COLO668 (cell line): Measurements from ENCODE around the gene VDAC2.
"Not testable (repeated sequence)": the region's sequence is repeated elsewhere in the genome, so short reads cannot be mapped to it uniquely, and the experiment has no call there.

Source experiments
- DNase-seq: peaks from one replicate; lab custom pipeline; 2025; ENCODE audit not compliant: unreplicated experiment; lab: John Stamatoyannopoulos, UW

Gene VDAC2, protein sequence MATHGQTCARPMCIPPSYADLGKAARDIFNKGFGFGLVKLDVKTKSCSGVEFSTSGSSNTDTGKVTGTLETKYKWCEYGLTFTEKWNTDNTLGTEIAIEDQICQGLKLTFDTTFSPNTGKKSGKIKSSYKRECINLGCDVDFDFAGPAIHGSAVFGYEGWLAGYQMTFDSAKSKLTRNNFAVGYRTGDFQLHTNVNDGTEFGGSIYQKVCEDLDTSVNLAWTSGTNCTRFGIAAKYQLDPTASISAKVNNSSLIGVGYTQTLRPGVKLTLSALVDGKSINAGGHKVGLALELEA

DNA sequence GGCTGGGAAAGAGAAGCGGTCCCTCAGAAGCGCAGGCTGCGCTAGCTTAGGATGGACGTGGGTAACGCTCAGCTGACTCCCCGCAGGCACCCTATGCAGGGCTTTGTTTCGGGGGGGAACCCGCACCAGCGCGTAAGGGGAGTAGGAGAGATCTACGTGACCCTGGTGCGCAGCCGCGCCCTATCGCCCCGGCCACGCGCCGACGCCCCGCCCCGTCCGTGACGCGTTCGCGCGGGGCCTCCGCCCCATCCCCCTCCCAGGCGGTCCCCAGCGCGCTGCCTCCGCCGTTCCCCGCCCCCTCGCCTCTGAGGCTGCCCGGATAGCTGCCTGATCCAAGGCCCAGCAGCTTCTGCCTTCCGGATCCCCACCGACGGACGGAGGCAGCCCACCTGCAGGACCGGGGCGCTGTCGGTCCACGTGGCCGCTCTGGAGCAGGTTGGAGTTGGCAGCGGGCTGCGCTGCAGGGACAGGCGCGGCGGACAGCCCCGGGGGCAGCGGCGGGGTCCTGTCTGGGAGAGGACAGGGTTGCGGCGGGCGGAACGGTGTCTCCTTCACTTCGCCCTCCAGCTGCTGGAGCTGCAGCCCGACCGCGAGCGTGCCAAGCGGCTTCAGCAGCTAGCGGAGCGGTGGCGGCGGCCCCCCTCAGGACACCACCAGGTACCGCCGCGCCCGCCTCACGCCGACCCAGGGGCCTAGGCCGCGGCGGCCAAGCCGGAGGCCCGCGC, at the start of gene VDAC2:
TSS of gene VDAC2 (plus strand) at position 515 of the 725 bp plus-strand sequence. CDS start 363 bp downstream, outside the sequence.
- peak; percentile 90 for DNase-seq

DNA sequence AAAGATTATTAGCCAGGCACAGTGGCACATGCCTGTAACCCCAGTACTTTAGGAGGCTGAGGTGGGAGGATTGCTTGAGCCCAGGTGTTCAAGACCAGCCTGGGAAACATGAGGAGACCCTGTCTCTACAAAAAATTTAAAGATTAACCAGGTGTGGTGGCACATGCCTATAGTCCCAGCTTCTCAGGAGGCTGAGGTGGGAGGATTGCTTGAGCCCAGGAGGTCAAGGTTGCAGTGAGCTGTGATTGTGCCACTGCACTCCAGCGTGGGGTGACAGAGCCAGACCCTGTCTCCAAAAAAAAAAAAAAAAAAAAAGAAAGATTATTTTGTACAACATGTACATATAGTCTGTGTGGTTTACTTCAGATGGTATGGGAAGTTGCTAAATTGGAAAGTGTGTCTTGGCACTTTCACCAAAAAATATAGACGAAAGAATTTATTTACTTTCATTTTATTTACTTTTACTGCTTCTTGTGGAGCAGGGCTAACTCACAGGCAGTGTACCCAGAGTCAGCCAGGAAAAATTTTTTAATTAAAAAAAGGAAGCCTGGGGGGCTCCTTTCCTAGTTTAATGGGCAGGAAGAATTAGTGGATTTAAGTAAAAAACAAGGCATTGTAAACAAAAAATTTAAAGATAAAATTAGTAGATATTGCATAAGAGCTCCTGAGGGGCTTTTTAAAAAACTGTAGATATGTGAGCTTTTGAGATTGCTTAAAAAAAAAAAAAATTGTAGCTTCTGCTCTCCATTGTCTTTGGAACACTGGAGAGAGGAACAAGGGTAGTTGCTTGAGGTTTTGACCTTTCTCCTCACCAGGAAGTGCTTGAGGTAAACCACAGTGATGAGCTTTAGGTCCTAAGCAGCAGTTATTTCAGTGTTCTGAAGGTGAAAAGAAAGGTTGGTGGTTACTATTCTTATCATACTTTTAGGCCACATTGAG, 44.6 kb upstream of the VDAC2 start:
- no peak for DNase-seq

DNA sequence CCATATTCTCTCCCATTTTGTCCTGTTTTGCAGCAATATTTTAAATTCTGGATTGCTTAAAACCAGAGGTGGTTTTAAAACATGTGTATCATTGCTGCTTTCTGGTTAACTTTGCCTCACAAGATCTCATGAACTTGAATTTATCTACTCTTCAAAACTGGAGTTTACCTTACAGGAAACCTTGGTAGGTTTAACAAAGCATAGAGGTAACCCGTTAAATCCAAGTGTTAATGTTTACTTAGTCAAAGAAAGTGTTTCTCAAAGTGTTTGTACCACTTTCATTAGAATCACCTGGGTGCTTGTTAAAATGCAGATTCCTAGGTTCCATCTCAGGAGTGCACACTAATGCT, 44.0 kb upstream of the VDAC2 start:
- DNase-seq, result no peak

DNA sequence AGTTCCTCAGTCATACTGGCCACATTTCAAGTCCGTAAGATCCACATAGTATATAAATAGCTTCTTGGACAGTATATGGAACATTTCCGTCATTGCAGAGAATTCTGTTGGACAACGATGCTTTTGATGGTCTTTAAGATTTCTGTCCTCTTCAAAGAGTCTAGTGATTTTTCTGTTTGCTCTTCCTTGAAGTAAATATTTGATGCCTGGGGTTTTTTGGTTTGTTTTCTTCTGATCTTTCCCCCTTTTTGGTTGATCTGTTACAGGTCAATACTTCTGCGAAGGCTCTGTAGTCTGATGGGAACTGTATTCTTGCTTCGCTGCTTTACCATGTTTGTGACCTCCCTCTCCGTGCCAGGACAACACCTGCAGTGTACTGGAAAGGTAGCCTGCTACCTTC, 42.3 kb upstream of the VDAC2 start:
- no peak for DNase-seq

DNA sequence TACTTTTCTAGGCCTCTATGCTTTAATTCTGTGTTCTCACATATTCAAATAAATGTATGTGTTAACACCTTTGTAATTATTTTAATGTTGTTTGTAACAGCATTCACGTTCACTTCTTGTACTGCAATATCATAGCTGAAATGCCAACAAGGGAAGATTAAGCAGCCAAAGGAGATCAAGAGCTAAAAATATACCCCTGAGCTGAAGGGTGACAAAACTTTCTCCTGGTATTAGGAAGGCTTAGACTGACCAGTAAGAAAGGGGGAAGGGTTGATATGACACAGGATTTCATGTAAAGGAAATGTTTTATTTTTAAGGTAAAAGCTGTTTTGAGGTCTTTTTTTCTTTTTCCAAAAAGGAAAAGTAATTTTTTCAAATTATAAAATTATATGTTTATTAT, 40.4 kb upstream of the VDAC2 start:
- no peak for DNase-seq

DNA sequence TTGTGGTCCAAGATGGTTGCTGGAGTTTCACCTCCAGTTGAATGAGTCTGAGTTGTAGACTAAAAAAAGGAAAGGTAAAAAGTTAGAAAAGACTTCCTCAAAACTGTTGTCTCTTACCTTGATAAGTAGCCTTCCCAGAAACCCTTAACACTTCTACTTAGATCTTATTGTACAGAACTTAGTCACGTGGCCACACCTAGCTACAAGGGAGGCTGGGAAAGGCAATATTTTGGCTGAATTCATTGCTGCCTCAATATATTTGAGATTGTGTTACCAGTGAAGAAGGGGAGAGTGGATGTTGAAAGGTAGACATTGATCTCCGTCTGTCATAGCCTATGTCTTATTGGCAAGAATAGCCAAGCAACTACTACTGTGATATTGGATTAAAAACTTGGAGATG, 35.5 kb upstream of the VDAC2 start:
- no peak for DNase-seq

DNA sequence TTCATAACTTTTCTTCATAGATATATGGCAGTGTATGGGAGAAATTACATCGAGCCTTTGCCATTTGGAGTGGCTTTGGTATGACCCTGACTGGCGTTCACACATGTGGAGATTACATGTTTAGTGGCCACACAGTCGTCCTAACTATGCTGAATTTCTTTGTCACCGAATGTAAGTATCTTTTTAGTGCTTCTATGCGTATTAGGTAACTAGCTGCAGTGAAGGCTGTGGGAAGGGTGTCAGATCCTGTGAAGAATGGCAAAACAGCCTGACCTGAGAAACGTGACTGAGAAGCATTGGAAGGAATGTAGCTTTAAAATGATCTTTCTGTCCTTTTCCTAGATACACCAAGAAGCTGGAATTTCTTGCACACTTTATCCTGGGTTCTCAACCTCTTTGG, 34.5 kb upstream of the VDAC2 start:
- DNase-seq, result no peak

DNA sequence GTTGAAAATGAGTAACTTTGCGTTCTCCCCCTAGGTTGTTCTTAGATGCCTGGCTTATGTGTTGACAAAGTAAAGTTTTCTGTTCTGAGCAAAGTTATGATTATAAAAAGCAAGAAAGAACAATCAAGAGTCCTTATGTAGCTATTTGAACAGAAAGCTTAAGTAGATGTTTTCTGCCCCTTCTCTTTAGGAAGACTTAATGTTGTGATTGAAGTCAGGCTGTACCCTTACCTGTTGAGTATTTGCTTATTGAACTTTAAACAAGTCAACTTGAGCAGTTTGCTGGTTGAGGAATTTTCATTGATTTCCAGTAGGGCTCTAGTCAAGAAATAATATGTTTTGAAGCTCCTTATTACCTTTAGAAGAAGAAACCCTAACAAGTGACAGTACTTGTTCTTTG, 33.9 kb upstream of the VDAC2 start:
- DNase-seq, result no peak

DNA sequence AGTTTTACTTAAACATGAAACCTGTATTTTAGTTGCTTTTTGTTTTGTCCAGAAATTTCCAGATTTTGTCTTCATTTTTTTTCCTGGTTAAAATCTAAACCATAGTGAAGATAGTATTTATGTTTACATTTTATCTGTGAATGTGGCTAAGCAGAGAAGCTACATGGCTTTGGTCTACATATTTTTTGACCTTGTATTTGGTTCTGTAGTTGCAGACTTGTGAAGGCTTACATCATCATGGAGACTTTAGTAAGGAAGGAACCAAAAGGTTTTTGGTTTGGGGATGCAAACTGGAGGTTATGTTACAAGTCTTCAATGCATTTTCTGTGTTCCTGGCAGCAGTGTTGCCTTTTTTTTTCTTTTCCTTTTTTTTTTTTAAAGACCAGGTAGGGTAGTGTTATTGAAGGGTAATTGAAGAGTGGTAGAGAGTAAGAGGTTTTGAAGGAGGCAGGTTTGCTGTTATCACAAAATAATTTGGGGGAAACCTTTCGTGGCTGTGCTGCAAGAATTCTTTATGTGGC, 30.9 kb upstream of the VDAC2 start:
- DNase-seq, result no peak

DNA sequence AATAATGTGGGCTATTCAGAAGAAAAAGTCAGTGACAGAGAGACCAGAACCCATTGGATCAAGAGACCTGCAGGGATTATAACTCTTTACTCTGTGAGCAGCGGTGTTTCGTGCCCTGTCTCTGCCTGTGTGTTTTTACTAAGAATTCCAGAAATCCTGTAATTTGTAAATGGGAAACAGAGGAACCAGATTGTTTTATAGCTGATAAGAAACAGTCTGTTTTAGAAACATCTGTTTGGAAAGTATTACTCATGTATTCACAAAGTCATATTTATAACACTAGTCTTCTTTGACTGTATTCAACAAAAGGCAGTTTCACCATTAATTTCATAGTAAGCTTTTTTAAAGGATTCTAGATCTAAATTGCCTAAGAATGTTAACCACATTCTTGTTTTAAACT, 30.0 kb upstream of the VDAC2 start:
- DNase-seq, result no peak

DNA sequence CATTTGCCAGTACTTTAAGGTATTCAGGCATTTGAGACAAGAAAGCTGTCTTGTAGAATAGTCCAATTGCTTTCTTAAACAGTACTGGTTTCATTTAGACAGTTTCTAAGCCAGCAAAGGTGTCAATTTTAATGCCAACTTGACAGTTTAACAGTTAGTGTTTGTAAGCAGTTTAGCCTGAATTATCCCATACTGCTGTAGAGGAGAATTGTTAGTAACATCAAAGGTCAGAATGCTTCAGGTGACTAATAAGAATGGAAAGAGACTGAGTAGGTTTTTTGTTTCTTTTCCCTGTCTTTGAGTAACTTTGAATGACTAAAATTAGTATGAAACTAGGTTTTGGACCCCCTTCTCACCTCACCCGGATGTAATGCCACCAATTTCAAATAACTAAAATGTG, 29.5 kb upstream of the VDAC2 start:
- no peak for DNase-seq

DNA sequence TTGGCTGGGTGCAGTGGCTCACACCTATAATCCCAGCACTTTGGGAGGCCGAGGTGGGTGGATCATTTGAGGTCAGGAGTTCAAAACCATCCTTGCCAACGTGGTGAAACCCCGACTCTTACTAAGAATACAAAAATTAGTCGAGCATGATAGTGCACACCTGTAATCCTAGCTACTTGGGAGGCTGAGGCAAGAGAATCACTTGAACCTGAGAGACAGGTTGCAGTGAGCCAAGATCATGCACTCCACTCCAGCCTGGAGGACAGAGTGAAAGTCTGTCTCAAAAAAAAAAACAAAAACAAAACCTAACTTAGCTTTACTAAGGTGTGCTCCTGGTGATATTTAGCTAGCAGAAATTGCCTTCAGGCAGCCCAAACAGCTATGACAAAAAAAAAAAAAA, 24.3 kb upstream of the VDAC2 start:
- no peak for DNase-seq

DNA sequence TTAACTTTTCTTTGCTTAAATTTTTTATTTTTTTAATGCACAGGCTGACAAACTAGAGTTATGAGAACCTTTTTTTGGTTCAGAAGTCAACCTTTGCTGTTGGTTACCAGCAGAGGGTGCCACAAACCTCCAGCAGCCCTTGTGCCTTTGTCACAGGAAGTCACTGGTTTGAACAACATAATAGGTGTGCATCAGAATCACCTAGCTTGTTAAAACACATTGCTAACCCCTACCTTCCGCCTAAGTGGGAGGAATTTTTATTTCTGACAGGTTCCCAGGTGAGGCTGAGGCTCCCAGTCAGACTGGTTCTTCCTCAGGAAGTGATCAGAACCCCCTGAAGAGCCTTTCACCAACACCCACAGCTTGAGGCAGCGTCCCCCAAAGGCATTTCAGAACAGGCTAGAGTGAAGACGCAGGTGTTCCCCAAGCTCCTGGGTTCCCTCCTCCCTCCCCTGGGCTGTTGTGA, 22.6 kb upstream of the VDAC2 start:
- peak; percentile 24 for DNase-seq

DNA sequence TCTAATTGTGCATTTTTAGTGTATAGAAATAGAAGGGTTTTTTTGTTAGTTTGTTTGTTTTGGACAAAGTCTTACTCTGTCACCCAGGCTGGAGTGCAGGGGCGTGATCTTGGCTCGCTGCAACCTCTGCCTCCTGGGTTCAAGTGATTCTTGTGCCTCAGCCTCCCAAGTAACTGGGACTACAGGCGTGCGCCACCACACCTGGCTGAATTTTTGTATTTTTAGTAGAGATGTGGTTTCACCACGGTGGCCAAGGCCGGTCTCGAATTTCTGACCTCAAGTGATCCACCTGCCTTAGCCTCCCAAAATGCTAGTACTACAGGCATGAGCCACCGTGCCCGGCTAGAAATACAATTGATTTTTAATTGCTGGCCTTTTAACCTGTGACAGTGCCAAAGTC, 22.1 kb upstream of the VDAC2 start:
- not testable (repeated sequence) for DNase-seq

DNA sequence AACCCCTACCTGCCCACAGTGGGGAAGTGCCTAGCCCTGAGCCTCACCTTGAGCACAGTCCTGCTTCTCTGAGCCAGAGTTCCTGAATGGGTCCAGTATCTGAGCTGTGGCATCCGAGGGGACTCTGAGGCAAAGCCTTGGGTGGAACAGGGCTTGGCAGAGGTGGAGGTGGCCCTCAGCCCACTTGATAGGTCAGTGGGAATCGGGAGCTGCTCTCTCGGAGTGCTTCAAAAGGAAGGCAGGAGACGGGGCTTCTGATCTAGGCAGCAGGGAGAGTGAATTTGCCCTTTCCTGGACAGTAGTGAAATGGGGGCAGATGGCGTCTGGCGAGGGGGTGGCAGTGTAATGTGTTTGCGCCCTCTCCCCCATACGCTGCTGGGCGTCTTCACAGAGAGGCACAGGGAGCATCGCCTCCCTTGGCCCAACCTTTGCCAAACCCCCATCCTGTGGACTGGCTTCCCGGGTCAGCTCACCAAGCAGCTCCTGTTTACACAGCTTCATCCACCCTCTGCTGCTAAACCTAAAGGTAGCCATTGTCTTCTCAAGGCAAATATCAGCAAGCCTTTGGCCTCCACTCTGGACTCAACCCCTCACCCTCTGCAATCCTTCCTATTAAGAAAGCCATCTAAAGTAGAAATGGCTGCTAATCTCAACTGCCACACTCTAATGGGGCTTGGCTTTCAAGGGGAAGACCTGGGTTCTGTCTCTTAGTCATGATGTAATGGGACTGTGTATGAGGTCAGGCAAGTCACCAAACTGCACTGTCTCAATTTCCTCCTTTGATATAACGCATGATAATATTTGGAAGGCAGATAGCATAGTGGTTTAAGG, 21.1 kb upstream of the VDAC2 start:
- DNase-seq, result no peak

DNA sequence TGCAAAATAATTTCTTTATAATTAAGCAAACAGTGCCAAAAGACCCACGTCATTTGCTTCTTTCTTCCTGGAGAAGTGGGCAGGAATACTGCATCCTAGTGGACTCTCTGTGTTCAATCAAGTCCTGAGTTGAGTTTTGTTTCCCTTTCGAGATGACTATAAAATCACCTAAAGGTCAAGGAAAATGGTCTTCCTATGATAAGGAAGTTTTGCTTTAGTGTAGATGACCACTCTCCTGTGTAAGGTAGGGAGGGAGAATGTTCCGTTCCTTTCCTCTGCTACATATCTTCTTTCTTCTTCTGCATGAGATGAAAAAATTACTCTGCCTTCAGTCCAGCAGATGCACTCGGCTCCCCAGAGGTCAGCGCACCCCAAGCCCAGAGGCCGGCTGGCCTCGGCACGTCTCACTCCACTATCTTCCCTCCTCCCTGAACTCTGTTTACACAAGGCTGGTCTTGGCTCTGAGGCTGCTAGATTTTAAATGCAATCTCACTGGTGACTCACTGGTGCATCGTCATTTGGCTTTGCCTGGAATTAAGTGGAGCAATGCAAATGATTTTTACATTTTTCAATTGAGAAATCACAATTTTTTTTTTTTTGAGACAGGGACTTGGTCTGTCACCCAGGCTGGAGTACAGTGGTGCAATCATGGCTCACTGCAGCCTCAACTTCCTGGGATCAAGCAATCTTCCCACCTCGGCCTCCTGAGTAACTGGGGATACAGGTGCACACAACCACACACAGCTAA, 18.6 kb upstream of the VDAC2 start:
- no peak for DNase-seq

DNA sequence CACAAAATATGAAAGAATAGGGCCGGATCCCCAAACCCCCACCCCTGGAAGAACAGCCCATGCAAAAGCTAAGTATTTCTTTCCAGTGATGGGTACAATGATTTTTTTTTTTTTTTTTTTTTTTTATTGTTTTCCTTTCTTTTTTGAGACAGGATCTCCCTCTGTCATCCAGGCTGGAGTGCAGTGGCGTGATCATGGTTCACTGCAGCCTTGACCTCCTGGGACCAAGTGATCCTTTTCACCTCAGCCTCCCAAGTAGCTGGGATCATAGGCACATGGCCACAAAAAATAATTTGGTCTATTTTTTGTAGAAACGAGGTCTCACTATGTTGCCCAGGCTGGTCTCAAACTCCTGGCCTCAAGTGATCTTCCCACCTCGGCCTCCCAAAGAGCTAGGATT, 16.0 kb upstream of the VDAC2 start:
- not testable (repeated sequence) for DNase-seq

DNA sequence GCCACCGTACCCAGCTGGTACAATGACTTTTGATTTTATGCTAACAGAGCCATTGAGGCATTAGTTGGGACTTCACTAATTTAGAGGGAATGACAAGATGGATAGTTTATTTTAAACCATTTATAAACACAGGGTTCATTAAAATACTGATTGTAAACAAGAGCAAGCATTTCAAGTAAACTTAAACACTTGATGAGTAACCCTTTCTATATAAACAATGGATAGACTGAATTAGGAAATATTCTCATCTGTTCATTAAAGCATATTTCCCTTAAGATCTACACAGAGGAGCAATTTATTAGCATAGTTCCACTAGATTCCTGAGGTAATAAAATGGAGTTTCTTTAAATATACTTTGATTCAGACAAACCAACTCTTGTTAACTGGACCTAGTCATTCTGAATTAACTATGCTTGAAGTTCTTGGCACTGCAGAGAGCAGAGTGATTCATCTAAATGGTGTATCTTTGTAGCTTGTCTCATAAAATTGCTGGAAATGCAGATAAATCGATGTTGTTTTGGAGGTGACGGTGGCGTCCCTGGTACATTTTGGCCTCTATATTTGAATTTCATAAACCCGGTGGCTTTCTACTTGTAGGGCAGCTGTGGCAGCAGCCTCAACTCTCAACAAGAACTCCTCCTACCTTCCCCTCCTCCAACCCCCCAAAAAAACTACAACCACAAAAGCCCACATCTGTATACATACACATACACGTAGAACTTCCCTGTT, 15.4 kb upstream of the VDAC2 start:
- no peak for DNase-seq

DNA sequence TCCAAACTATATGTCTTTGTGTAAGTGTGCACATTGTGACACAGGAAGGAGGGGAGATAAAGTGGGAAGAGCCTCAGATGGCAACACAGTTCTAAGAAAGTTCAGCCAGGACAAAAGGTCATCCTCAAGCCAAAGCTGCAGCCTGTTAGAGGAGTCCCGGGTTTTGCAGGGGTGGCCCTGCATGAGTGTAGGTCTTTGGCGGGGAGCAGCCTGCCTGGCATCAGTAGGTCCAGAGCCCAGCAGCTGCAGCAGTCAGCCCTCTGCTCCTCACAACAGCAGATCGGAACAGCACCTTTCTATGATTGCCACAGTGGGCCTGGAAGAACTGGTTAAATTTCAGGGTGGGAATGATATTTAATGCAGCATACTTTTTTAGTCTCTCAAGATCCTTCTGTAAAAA, 13.5 kb upstream of the VDAC2 start:
- no peak for DNase-seq
